ENCODE data around the gene SCN2B. TPM values are rescaled to one million over a fixed set of nuclear protein-coding genes. Genes with fewer than 3 reads are reported as not detected.

Gene SCN2B
- total RNA-seq, 1 donor from 2014 or later: under 0.01 TPM

DNA sequence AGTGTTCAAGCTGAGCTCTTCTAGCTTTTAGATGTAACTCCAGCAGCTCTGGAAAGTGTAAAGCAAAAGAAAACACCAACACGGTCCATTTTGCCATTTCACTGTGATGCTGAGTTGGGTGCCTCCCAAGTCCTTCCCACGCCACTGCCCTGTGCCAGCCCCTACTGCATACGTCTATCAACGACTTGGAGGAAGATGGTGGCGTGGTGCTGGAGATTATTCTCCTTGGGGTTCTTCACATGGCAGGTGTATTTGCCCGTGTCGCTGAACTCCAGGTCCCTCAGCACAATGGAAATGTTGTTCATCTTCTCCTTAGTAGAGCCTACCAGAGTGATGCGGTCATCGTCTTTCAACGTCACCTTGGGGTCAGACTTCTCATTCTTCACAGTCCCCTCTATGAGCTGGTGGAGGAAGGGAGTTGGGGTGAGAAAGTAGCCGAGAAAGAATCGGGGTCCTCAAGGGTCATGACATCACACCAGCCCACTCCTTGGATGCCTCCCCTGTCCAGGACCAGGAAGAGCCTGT is 32.7 kb downstream of the SCN2B start:
- H3K4me3 ChIP-seq (ENCODE audit: low read depth, low read length): no peak overlapping the region
- no peak for DNase-seq (ENCODE audit: low read depth)
- TF ChIP-seq, protein P1, sequence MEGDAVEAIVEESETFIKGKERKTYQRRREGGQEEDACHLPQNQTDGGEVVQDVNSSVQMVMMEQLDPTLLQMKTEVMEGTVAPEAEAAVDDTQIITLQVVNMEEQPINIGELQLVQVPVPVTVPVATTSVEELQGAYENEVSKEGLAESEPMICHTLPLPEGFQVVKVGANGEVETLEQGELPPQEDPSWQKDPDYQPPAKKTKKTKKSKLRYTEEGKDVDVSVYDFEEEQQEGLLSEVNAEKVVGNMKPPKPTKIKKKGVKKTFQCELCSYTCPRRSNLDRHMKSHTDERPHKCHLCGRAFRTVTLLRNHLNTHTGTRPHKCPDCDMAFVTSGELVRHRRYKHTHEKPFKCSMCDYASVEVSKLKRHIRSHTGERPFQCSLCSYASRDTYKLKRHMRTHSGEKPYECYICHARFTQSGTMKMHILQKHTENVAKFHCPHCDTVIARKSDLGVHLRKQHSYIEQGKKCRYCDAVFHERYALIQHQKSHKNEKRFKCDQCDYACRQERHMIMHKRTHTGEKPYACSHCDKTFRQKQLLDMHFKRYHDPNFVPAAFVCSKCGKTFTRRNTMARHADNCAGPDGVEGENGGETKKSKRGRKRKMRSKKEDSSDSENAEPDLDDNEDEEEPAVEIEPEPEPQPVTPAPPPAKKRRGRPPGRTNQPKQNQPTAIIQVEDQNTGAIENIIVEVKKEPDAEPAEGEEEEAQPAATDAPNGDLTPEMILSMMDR (conservative IDR thresholded peaks at IDR 0.05; ENCODE audit: low read depth, low read length): no peak

GRCh38 chr11:118142809-118143208 is 33.6 kb downstream of the SCN2B start:
- TF ChIP-seq, protein P1 (conservative IDR thresholded peaks at IDR 0.05; ENCODE audit: low read depth, low read length): no peak
- H3K4me3 ChIP-seq (ENCODE audit: low read depth, low read length): no peak overlapping the region
- no peak for DNase-seq (ENCODE audit: low read depth)

GRCh38 chr11:118142081-118142480 is 34.4 kb downstream of the SCN2B start:
- no peak overlapping the region for H3K4me3 ChIP-seq (ENCODE audit: low read depth, low read length)
- DNase-seq (ENCODE audit: low read depth): peak; percentile 25
- TF ChIP-seq, protein P1 (conservative IDR thresholded peaks at IDR 0.05; ENCODE audit: low read depth, low read length): no peak

- DNase-seq (ENCODE audit: low read depth): no peak
- no peak overlapping the region for H3K4me3 ChIP-seq (ENCODE audit: low read depth, low read length)
- TF ChIP-seq, protein P1 (conservative IDR thresholded peaks at IDR 0.05; ENCODE audit: low read depth, low read length): no peak
Observed at GRCh38 chr11:118139578-118139977, 36.9 kb downstream of the SCN2B start.

DNA sequence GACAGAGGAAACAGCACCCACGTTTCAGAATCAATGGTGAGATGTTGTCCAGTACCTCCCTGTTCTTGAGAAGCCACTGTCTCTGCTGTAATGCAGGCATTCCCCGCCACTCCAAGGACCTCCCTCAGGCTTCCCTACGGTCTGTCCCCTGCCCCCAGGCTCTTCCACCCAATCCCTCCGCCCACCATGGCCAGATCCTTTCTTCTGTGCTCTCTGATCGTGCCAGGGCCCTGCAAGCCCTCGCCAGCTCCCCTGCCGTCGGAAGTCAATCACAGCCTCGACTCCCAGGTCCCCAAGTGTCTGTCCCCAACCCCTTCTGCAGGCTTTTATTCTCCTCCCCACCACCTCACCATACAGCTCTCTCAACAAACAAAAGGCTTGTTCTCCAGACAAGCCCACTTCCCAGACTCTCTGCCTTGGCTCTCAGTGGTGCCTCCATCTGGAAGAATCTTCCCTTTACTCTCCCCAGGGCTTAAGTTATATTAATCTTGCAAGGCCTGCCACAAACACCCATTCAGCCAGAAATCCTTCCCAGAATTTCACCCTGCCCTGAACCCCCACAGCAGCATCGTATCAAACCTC is 37.5 kb downstream of the SCN2B start:
- H3K4me3 ChIP-seq (ENCODE audit: low read depth, low read length): no peak overlapping the region
- TF ChIP-seq, protein P1 (conservative IDR thresholded peaks at IDR 0.05; ENCODE audit: low read depth, low read length): no peak
- no peak for DNase-seq (ENCODE audit: low read depth)

- no peak overlapping the region for H3K4me3 ChIP-seq (ENCODE audit: low read depth, low read length)
- TF ChIP-seq, protein P1 (conservative IDR thresholded peaks at IDR 0.05; ENCODE audit: low read depth, low read length): no peak
- no peak for DNase-seq (ENCODE audit: low read depth)
Observed at GRCh38 chr11:118136801-118137200, 39.6 kb downstream of the SCN2B start.

DNA sequence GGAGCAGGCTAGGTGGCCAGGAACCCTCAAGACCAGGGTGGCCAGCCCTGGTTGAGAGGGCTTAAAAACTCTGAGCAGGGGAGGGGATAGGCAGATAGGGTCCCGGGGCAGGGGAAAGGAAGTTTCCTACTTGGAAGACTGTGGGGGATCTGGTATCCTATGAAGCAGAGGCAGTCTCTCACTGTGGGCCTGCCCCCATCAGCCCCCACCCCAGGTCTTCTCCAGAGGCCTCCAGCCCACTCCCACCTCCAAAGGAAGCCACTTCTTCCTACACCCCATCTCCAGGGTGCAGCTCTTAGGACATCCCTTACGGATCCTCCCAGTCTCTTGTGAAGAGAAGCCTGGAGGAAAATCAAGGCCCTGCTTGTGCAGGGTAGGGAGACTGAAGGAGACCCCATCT is 40.1 kb downstream of the SCN2B start:
- TF ChIP-seq, protein P1 (conservative IDR thresholded peaks at IDR 0.05; ENCODE audit: low read depth, low read length): no peak
- no peak for DNase-seq (ENCODE audit: low read depth)
- no peak overlapping the region for H3K4me3 ChIP-seq (ENCODE audit: low read depth, low read length)
